NK-92 treated with Interleukin-12 subunit alpha and Interleukin-12 subunit beta, amount 100 ng/mL, for 24 hours (cell line): ENCODE data around the gene SEC14L3.

ENCODE experiments used
- DNase-seq: peaks from one replicate; lab custom pipeline; 2025; lab: John Stamatoyannopoulos, UW

Gene SEC14L3

GRCh38 chr22:30444632-30445437 lies 27.0 kb downstream of the SEC14L3 start:
- peak; percentile 37 for DNase-seq

GRCh38 chr22:30441088-30441487 lies 30.7 kb downstream of the SEC14L3 start:
- no peak for DNase-seq

GRCh38 chr22:30439836-30440235 lies 32.0 kb downstream of the SEC14L3 start:
- DNase-seq: no peak

- DNase-seq: no peak
Measured at GRCh38 chr22:30439226-30439625, 32.6 kb downstream of the SEC14L3 start.

- no peak for DNase-seq
Measured at GRCh38 chr22:30438559-30438958, 33.3 kb downstream of the SEC14L3 start.

- no peak for DNase-seq
Measured at GRCh38 chr22:30436196-30436595, 35.6 kb downstream of the SEC14L3 start.

- DNase-seq: peak; percentile 89
Measured at GRCh38 chr22:30435674-30436126, 36.1 kb downstream of the SEC14L3 start.

- DNase-seq: no peak
Measured at GRCh38 chr22:30434843-30435242, 37.0 kb downstream of the SEC14L3 start.

GRCh38 chr22:30433773-30434172 lies 38.0 kb downstream of the SEC14L3 start:
- DNase-seq: no peak

- DNase-seq: no peak
Measured at GRCh38 chr22:30433227-30433626, 38.6 kb downstream of the SEC14L3 start.

GRCh38 chr22:30432520-30432919 lies 39.3 kb downstream of the SEC14L3 start:
- DNase-seq: no peak

GRCh38 chr22:30432096-30432495 lies 39.7 kb downstream of the SEC14L3 start:
- no peak for DNase-seq

- DNase-seq: no peak
Measured at GRCh38 chr22:30430933-30431332, 40.9 kb downstream of the SEC14L3 start.

- DNase-seq: no peak
Measured at GRCh38 chr22:30429887-30430286, 41.9 kb downstream of the SEC14L3 start.

GRCh38 chr22:30427871-30428270 lies 43.9 kb downstream of the SEC14L3 start:
- DNase-seq: no peak

GRCh38 chr22:30426388-30427353 lies 45.1 kb downstream of the SEC14L3 start:
- peak; percentile 59 for DNase-seq

- DNase-seq: peak; percentile 44
Measured at GRCh38 chr22:30425616-30426387, 46.0 kb downstream of the SEC14L3 start, which contains the start of gene MTFP1. Gene MTFP1 (plus strand): TSS chr22:30425768. CDS start chr22:30425880, 112 bp downstream.

GRCh38 chr22:30425327-30425615 lies 46.5 kb downstream of the SEC14L3 start:
- no peak for DNase-seq

GRCh38 chr22:30424534-30425326 lies 47.1 kb downstream of the SEC14L3 start:
- no peak for DNase-seq

GRCh38 chr22:30423959-30424533 lies 47.8 kb downstream of the SEC14L3 start:
- DNase-seq: peak; percentile 97
